Esophagus squamous epithelium (tissue), 5 donors: ENCODE results near the gene RAET1E. TPM values are rescaled to one million over a fixed set of nuclear protein-coding genes. Genes with fewer than 3 reads are reported as not detected.
"Not testable (repeated sequence)": the region's sequence is repeated elsewhere in the genome, so short reads cannot be mapped to it uniquely, and the experiment has no call there.

ENCODE experiments used
- DNase-seq: peaks from one replicate; lab custom pipeline; 2025; lab: John Stamatoyannopoulos, UW
- H3K27ac ChIP-seq, 4 donors: fragments of 200-600 bp; sonication (generic); one replicate each; pipeline ENCODE4 v1.5.1; 2016 to 2019; ENCODE audit warnings: mild to moderate bottlenecking in 1 of 4
- H3K27me3 ChIP-seq, 4 donors: fragments of 200-600 bp; sonication (generic); 1 replicate in 3 of 4; 2 replicates in 1 of 4; pipeline versions ENCODE4 v1.5.1 to v1.6.0; 2017 to 2021; ENCODE audit warnings: antibody characterized with exemption in 1 of 4
- H3K36me3 ChIP-seq, 3 donors: fragments of 200-600 bp; sonication (generic); one replicate each; pipeline ENCODE4 v1.5.1; 2016 to 2019
- H3K4me1 ChIP-seq, 3 donors: fragments of 200-600 bp; sonication (generic); one replicate each; pipeline ENCODE4 v1.5.1; 2017 to 2019
- H3K4me3 ChIP-seq, 4 donors: fragments of 200-600 bp; sonication (generic); 1 replicate in 3 of 4; 2 replicates in 1 of 4; pipeline ENCODE4 v1.5.1; 2016 to 2019; ENCODE audit warnings: mild to moderate bottlenecking in 2 of 4, moderate library complexity in 1 of 4
- H3K9me3 ChIP-seq, 3 donors: fragments of 200-600 bp; sonication (generic); one replicate each; pipeline ENCODE4 v1.5.1; 2016 to 2019
- CTCF ChIP-seq, 6 experiments: fragments of 450-650 bp in 4 of 6; fragments of 200-600 bp in 2 of 6; sonication (generic) in 2 of 6; IDR thresholded peaks; one replicate each; pipeline ENCODE4 v1.5.1; 2016 to 2019; ENCODE audit warnings: antibody characterized with exemption in 6 of 6, mild to moderate bottlenecking in 4 of 6, moderate library complexity in 4 of 6
- POLR2A ChIP-seq, 4 donors: fragments of 450-650 bp; IDR thresholded peaks; one replicate each; pipeline ENCODE4 v1.6.1; 2017; ENCODE audit warnings: antibody characterized with exemption in 4 of 4, mild to moderate bottlenecking in 4 of 4, moderate library complexity in 3 of 4
- WGBS, 2 donors: methylation state at CpG; one replicate each; pipeline ENCODE4 v1.1.5; 2018; 5-methylcytosine and 5-hydroxymethylcytosine counted together
- intact Hi-C: fragments of 100-400 bp; cut with DNase I; formaldehyde crosslinking; loops from one replicate; pipeline ENCODE4 v1.15.0; 2022
- total RNA-seq, 4 donors: library from RNA; depleted of rRNA; stranded (reverse); fragments of >200 nt; gene quantifications; one replicate each; pipeline ENCODE4 v1.1.0, GENCODE V29; 2016
- donor health status: DM: yes; HTN: yes; CAD: no.

Gene RAET1E
- total RNA-seq, 4 donors from 2014 or later: 50.1 to 90.1 (median 67.9) TPM

- intact Hi-C loops: no loop called here
- no peaks in the 10 kb centered on the region for H3K9me3 ChIP-seq
- H3K4me1 ChIP-seq: peaks cover 47 to 72% (median 57%) of the 10 kb centered on the region in 3 donors
- TF ChIP-seq POLR2A (IDR thresholded peaks at IDR 0.05) (no peak), CTCF (IDR thresholded peaks at IDR 0.05) (no peak)
- peak overlapping the region; percentile 88 to 95 (median 91) for H3K27ac ChIP-seq
- DNase-seq: no peak
- no peaks in the 10 kb centered on the region for H3K27me3 ChIP-seq
- H3K4me3 ChIP-seq: peak overlapping the region in 3 of 4 donors; percentile 5 to 43 (median 23)
- 33 to 39% methylated on average over 2 to 3 of the region's 7 CpGs for WGBS, 2 donors
- peaks cover 0 to 1% (median 0%) of the 10 kb centered on the region in 3 donors for H3K36me3 ChIP-seq
These were observed 2.8 kb downstream of the RAET1E start for GRCh38 chr6:149895048-149895590.

- peaks cover 34 to 70% (median 41%) of the 10 kb centered on the region in 3 donors for H3K4me1 ChIP-seq
- intact Hi-C loops: not testable (repeated sequence)
These were observed 6.0 kb downstream of the RAET1E start for GRCh38 chr6:149891864-149892263.

GRCh38 chr6:149891259-149891658 is 6.7 kb downstream of the RAET1E start:
- 46 to 51% methylated on average over 3 of the region's 3 CpGs for WGBS, 2 donors
- TF ChIP-seq POLR2A (IDR thresholded peaks at IDR 0.05) (no peak), CTCF (IDR thresholded peaks at IDR 0.05) (no peak)
- no peak for DNase-seq
- no peak overlapping the region for H3K4me3 ChIP-seq
- H3K27ac ChIP-seq: peak overlapping the region; percentile 61 to 71 (median 68)
- intact Hi-C loops: no loop called here
- no peaks in the 10 kb centered on the region for H3K27me3 ChIP-seq
- H3K4me1 ChIP-seq: peaks cover 30 to 70% (median 35%) of the 10 kb centered on the region in 3 donors
- no peaks in the 10 kb centered on the region for H3K9me3 ChIP-seq
- H3K36me3 ChIP-seq: peaks cover 0 to 14% (median 0%) of the 10 kb centered on the region in 3 donors

More at GRCh38 chr6:149891864-149892263, 6.0 kb downstream of the RAET1E start:
- not testable (repeated sequence) for H3K4me3 ChIP-seq, H3K27ac ChIP-seq, DNase-seq, H3K9me3 ChIP-seq, H3K27me3 ChIP-seq
- peaks cover 0 to 14% (median 0%) of the 10 kb centered on the region in 3 donors for H3K36me3 ChIP-seq
- 76 to 80% methylated on average over 6 of the region's 6 CpGs for WGBS, 2 donors

GRCh38 chr6:149890629-149891045 is 7.3 kb downstream of the RAET1E start:
- WGBS, 2 donors: 33 to 64% methylated on average over 4 to 6 of the region's 6 CpGs
- Histone ChIP-seq H3K4me3 (no peak overlapping the region), H3K36me3 (peaks cover 0 to 14% (median 0%) of the 10 kb centered on the region in 3 donors), H3K27me3 (no peaks in the 10 kb centered on the region), H3K9me3 (no peaks in the 10 kb centered on the region), H3K4me1 (peaks cover 24 to 64% (median 29%) of the 10 kb centered on the region in 3 donors), H3K27ac (peak overlapping the region; percentile 61 to 71 (median 68))
- intact Hi-C loops: no loop called here
- TF ChIP-seq CTCF (IDR thresholded peaks at IDR 0.05) (no peak), POLR2A (IDR thresholded peaks at IDR 0.05) (no peak)
- no peak for DNase-seq

GRCh38 chr6:149889326-149889725 is 8.6 kb downstream of the RAET1E start:
- DNase-seq: no peak
- peaks cover 0 to 14% (median 0%) of the 10 kb centered on the region in 3 donors for H3K36me3 ChIP-seq
- intact Hi-C loops: no loop called here
- no peaks in the 10 kb centered on the region for H3K9me3 ChIP-seq
- TF ChIP-seq CTCF (IDR thresholded peaks at IDR 0.05) (no peak), POLR2A (IDR thresholded peaks at IDR 0.05) (no peak)
- H3K27me3 ChIP-seq: no peaks in the 10 kb centered on the region
- peaks cover 15 to 57% (median 18%) of the 10 kb centered on the region in 3 donors for H3K4me1 ChIP-seq
- whole genome bisulfite sequencing, 2 donors: 59 to 81% methylated on average over 5 to 7 of the region's 7 CpGs
- H3K4me3 ChIP-seq: no peak overlapping the region
- peak overlapping the region in 3 of 4 donors; percentile 77 to 81 (median 78) for H3K27ac ChIP-seq
